Neural progenitor cell (in vitro differentiated cells): ENCODE results near the gene YWHAH.
"Not testable (repeated sequence)": the region's sequence is repeated elsewhere in the genome, so short reads cannot be mapped to it uniquely, and the experiment has no call there.

ENCODE experiments used
- CTCF ChIP-seq: fragments of 200-600 bp; sonication (generic); IDR thresholded peaks from 2 replicates; pipeline ENCODE4 v1.5.1; 2017; ENCODE audit warnings: antibody characterized with exemption, mild to moderate bottlenecking
- EZH2 ChIP-seq: fragments of 200-600 bp; sonication (generic); IDR thresholded peaks from 2 replicates; pipeline ENCODE4 v1.6.1; 2017; ENCODE audit warnings: antibody characterized with exemption, mild to moderate bottlenecking, moderate library complexity
- EZH2phosphoT487 ChIP-seq: fragments of 200-600 bp; sonication (generic); IDR thresholded peaks from 2 replicates; pipeline ENCODE4 v1.6.1; 2017; ENCODE audit warnings: antibody characterized with exemption

- not testable (repeated sequence) for TF ChIP-seq CTCF, EZH2, EZH2phosphoT487
These were observed 37.6 kb downstream of the YWHAH start for GRCh38 chr22:31981976-31982375.
